GM18858 (cell line): ENCODE results near the gene KLF16.

Source experiments
- ATAC-seq: cut with Tn5 transposase; IDR thresholded peaks from one replicate; pipeline ENCODE4 v1.9.1; 2021; ENCODE audit not compliant: unreplicated experiment

Gene KLF16

GRCh38 chr19:1825909-1826556, 37.3 kb downstream of the KLF16 start:
- no peak for ATAC-seq

- no peak for ATAC-seq
Measured at GRCh38 chr19:1824252-1824622, 39.1 kb downstream of the KLF16 start.

GRCh38 chr19:1823539-1824251, 39.7 kb downstream of the KLF16 start:
- ATAC-seq, result no peak

- ATAC-seq, result no peak
Measured at GRCh38 chr19:1823020-1823419, 40.4 kb downstream of the KLF16 start.

GRCh38 chr19:1822210-1822609, 41.2 kb downstream of the KLF16 start:
- ATAC-seq, result no peak

- ATAC-seq, result no peak
Measured at GRCh38 chr19:1819341-1820255, 43.8 kb downstream of the KLF16 start.

GRCh38 chr19:1818549-1819195, 44.7 kb downstream of the KLF16 start:
- ATAC-seq, result no peak

GRCh38 chr19:1817553-1818179, 45.7 kb downstream of the KLF16 start:
- no peak for ATAC-seq

- no peak for ATAC-seq
Measured at GRCh38 chr19:1816530-1817298, 46.7 kb downstream of the KLF16 start.

GRCh38 chr19:1815605-1816529, 47.5 kb downstream of the KLF16 start:
- no peak for ATAC-seq

- ATAC-seq, result no peak
Measured at GRCh38 chr19:1814833-1815604, 48.4 kb downstream of the KLF16 start.

- no peak for ATAC-seq
Measured at GRCh38 chr19:1814391-1814790, 49.0 kb downstream of the KLF16 start.

- ATAC-seq, result no peak
Measured at GRCh38 chr19:1813192-1814182, 49.9 kb downstream of the KLF16 start.

GRCh38 chr19:1812426-1813191, 50.8 kb downstream of the KLF16 start:
- peak; percentile 61 for ATAC-seq

- ATAC-seq, result peak; percentile 9
Measured at GRCh38 chr19:1811942-1812425, 51.4 kb downstream of the KLF16 start, which contains the start of gene ATP8B3. TSS of gene ATP8B3 (minus strand) at chr19:1812276. CDS start at chr19:1811736, 540 bp downstream.

GRCh38 chr19:1811472-1811894, 51.9 kb downstream of the KLF16 start:
- no peak for ATAC-seq
